Measurements from ENCODE around the gene TCF15. TPM values are rescaled to one million over a fixed set of nuclear protein-coding genes. Genes with fewer than 3 reads are reported as not detected.

Gene TCF15
- total RNA-seq, 1 donor from 2014 or later: 0.50 TPM

DNA sequence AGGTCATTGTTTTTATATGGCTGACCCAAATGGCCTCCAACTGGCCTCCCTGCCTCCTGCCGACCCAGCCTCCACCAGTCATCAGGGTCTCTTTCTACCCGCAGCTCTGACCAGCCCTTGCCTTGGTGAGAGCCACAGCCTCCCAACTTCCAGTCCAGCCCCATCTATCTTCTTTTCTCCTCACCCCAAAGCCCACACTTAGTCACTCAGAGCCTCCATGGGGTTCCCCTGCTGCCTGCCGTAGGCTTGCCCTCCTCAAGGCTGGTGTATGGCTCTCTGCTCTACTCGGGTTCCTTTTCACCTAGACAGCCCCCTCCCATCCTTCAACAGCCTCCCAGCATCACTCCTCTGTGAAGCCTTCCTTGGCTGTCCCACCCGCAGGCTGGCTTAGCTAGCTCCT, 18.2 kb downstream of the TCF15 start:
- Mint-ChIP-seq H3K9me3 (ENCODE audit: low read depth) (no peaks in the 10 kb centered on the region), H3K27ac (ENCODE audit: unreplicated experiment) (no peak overlapping the region), H3K27me3 (ENCODE audit: low read depth) (peaks cover 24% of the 10 kb centered on the region), H3K4me1 (ENCODE audit: low read depth) (no peaks in the 10 kb centered on the region), H3K36me3 (ENCODE audit: low read depth) (no peaks in the 10 kb centered on the region), H3K4me3 (ENCODE audit: unreplicated experiment) (no peak overlapping the region)
- TF ChIP-seq, protein P1, sequence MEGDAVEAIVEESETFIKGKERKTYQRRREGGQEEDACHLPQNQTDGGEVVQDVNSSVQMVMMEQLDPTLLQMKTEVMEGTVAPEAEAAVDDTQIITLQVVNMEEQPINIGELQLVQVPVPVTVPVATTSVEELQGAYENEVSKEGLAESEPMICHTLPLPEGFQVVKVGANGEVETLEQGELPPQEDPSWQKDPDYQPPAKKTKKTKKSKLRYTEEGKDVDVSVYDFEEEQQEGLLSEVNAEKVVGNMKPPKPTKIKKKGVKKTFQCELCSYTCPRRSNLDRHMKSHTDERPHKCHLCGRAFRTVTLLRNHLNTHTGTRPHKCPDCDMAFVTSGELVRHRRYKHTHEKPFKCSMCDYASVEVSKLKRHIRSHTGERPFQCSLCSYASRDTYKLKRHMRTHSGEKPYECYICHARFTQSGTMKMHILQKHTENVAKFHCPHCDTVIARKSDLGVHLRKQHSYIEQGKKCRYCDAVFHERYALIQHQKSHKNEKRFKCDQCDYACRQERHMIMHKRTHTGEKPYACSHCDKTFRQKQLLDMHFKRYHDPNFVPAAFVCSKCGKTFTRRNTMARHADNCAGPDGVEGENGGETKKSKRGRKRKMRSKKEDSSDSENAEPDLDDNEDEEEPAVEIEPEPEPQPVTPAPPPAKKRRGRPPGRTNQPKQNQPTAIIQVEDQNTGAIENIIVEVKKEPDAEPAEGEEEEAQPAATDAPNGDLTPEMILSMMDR (IDR thresholded peaks at IDR 0.05): no peak
- no peak for DNase-seq (ENCODE audit: low spot score)

DNA sequence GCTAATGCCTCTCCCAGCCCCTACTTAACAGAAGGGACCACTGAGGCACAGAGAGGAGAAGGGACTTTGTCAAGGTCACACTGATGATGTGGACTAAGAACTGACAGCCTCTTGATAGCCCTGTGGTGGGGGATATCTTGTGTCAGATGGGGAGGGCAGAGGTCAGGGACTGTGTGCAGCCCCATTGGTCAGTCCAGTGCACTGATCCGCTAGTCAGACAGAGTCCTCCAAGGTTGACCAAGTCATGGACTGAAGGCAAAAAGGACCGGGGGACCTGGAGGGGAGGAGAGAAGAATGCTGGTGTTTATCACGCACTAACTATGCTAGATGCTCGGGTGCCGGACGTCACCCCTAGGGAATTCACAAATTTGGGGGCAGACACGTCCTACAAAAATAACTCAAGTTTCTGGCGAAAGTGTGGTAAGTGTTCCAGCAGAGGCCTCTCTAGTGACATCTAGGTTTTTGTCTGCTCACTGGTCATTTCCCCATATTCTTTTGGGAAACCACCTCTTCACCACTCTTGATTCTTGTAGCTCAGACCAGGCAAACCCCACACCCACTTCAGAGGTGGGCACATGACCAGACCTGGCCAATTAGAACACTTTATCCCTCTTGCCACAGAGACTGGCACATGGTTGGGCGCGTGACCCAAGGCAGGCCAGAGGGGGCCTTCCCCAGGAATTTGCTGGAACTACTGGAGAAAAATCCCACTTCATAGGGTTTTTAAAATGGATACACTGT, 21.0 kb downstream of the TCF15 start:
- Mint-ChIP-seq H3K4me3 (ENCODE audit: unreplicated experiment) (no peak overlapping the region), H3K9me3 (ENCODE audit: low read depth) (no peaks in the 10 kb centered on the region), H3K36me3 (ENCODE audit: low read depth) (no peaks in the 10 kb centered on the region), H3K4me1 (ENCODE audit: low read depth) (no peaks in the 10 kb centered on the region), H3K27me3 (ENCODE audit: low read depth) (peaks cover 42% of the 10 kb centered on the region), H3K27ac (ENCODE audit: unreplicated experiment) (no peak overlapping the region)
- no peak for DNase-seq (ENCODE audit: low spot score)
- TF ChIP-seq, protein P1 (IDR thresholded peaks at IDR 0.05): no peak

DNA sequence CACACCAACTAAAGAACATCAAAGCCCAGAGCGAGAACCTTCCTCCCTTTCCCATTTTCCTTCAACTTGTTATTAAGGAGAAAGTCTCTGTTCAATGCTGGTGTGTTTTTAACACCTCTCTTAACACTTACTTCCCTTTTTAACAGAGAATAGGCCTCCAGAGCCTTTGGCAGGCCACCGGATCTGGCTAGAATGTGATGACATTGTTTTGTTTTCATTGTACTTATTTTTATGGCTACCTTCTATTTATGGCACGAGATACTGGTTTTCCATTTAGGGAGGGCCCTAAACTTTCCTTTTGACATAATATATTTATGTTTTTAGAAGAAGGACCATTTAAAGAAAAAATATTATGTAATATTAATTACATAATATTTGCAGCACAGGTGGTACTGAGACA, 21.6 kb downstream of the TCF15 start:
- no peaks in the 10 kb centered on the region for H3K4me1 Mint-ChIP-seq (ENCODE audit: low read depth)

DNA sequence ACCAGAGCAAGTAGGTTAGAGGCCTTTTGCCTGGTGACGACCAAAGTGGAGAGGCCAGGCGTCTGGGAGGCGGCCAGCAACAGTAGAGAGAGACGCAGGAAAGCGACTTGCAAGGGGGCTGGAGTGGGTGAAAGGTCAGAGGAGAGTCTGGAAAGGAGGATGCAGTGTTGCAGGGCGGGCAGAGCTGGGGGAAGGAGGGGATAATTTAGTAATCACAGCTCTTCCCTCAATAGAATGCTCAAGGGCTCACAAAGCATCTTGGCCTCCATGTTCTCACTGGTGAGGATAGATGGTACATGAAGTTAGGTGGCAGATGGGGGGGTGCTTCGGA, 25.2 kb downstream of the TCF15 start:
- Mint-ChIP-seq H3K27ac (ENCODE audit: unreplicated experiment) (no peak overlapping the region), H3K9me3 (ENCODE audit: low read depth) (no peaks in the 10 kb centered on the region), H3K27me3 (ENCODE audit: low read depth) (peaks cover 30% of the 10 kb centered on the region), H3K4me3 (ENCODE audit: unreplicated experiment) (no peak overlapping the region), H3K36me3 (ENCODE audit: low read depth) (no peaks in the 10 kb centered on the region), H3K4me1 (ENCODE audit: low read depth) (no peaks in the 10 kb centered on the region)
- TF ChIP-seq, protein P1 (IDR thresholded peaks at IDR 0.05): no peak
- no peak for DNase-seq (ENCODE audit: low spot score)

More for the DNA sequence above, 21.6 kb downstream of the TCF15 start:
- Mint-ChIP-seq H3K4me3 (ENCODE audit: unreplicated experiment) (no peak overlapping the region), H3K27ac (ENCODE audit: unreplicated experiment) (no peak overlapping the region), H3K36me3 (ENCODE audit: low read depth) (no peaks in the 10 kb centered on the region), H3K27me3 (ENCODE audit: low read depth) (peaks cover 43% of the 10 kb centered on the region), H3K9me3 (ENCODE audit: low read depth) (no peaks in the 10 kb centered on the region)
- TF ChIP-seq, protein P1 (IDR thresholded peaks at IDR 0.05): no peak
- DNase-seq (ENCODE audit: low spot score): no peak

DNA sequence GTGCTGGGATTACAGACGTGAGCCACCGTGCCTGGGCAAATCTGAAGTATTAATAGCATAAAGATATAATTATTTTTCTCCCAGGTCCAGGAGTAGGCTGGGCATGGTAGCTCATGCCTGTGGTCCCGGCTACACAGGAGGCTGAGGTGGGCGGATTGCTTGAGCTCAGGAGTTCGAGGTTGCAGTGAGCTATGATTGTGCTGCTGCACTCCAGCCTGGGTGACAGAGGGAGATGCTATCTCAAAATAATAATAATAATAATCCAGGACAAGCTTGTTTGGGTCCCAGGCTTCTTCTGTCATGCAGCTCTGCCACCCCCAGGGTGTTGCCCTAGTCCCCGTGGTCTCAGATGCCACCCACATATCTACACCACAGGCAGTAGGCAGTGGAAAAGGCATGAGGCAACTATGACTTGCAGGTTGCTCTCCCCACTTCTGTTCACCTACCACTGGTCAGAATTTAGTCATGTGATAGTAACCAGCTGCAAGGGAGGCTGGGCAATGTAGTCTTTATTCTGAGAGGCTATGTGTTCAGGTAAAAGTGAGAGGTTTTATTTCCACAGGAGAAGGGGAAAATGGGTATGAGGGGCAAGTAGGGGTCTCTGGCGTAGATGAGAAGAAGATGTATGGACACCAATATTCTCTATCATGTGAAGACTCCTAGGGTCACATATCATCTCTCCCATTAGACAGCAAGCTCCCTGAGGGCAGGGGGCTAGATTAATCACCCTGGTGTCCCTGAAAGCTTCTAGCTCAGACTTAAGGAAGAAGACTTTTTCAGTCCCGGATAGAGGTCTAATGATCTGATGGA, 25.7 kb downstream of the TCF15 start:
- no peak overlapping the region for H3K4me3 Mint-ChIP-seq (ENCODE audit: unreplicated experiment)
- H3K27ac Mint-ChIP-seq (ENCODE audit: unreplicated experiment): no peak overlapping the region
- H3K27me3 Mint-ChIP-seq (ENCODE audit: low read depth): peaks cover 30% of the 10 kb centered on the region
- TF ChIP-seq, protein P1 (IDR thresholded peaks at IDR 0.05): no peak
- no peaks in the 10 kb centered on the region for H3K36me3 Mint-ChIP-seq (ENCODE audit: low read depth)
- no peaks in the 10 kb centered on the region for H3K9me3 Mint-ChIP-seq (ENCODE audit: low read depth)
- DNase-seq (ENCODE audit: low spot score): no peak
- H3K4me1 Mint-ChIP-seq (ENCODE audit: low read depth): no peaks in the 10 kb centered on the region

Data from chondrocyte (in vitro differentiated cells).